Left lung (tissue), 10 donors: ENCODE data around the gene TOR1AIP2. TPM values are rescaled to one million over a fixed set of nuclear protein-coding genes. Genes with fewer than 3 reads are reported as not detected.
"Not testable (repeated sequence)": the region's sequence is repeated elsewhere in the genome, so short reads cannot be mapped to it uniquely, and the experiment has no call there.

Experiments
- ATAC-seq: fragments of 200-7000 bp; cut with Tn5 transposase; one replicate; pipeline ENCODE4 v1.9.1; 2020; ENCODE audit warnings: moderate library complexity
- DNase-seq, 4 donors: peaks; one replicate each; pipeline ENCODE4 v3.0.0-alpha.2; 2013 to 2020
- H3K27ac ChIP-seq, 2 donors: fragments of 200-600 bp; sonication (generic) in 1 of 2; one replicate each; pipeline versions ENCODE4 v1.5.0 to v1.8.0; 2020 to 2021
- H3K27me3 ChIP-seq, 2 donors: fragments of 200-600 bp; sonication (generic) in 1 of 2; one replicate each; pipeline versions ENCODE4 v1.5.0 to v1.8.0; 2020 to 2021
- H3K36me3 ChIP-seq, 2 donors: fragments of 200-600 bp; sonication (generic) in 1 of 2; one replicate each; pipeline versions ENCODE4 v1.5.0 to v1.8.0; 2020 to 2021
- H3K4me1 ChIP-seq, 2 donors: fragments of 200-600 bp; one replicate each; pipeline ENCODE4 v1.8.0; 2021
- H3K4me3 ChIP-seq, 2 donors: fragments of 200-600 bp; sonication (generic) in 1 of 2; one replicate each; pipeline versions ENCODE4 v1.5.0 to v1.8.0; 2020 to 2021; ENCODE audit warnings: mild to moderate bottlenecking in 1 of 2
- H3K9me3 ChIP-seq, 2 donors: fragments of 200-600 bp; sonication (generic) in 1 of 2; one replicate each; pipeline versions ENCODE4 v1.5.0 to v1.8.0; 2020 to 2021
- intact Hi-C, 2 donors: fragments of 100-400 bp; cut with DNase I; formaldehyde crosslinking; loops; one replicate each; pipeline versions ENCODE4 v1.11.2 to v1.14.2; 2022
- polyA plus RNA-seq, 6 donors: library from polyadenylated mRNA; unstranded; fragments of 120-200 nt; gene quantifications; one replicate each; pipeline ENCODE4 v1.2.1, GENCODE V29; 2013; ENCODE audit not compliant: insufficient read length in 6 of 6
- total RNA-seq, 2 donors: library from RNA; stranded (reverse); fragmentation: NEBNext Ultra II Directional; extraction: Animal tissue kit (Norgen Biotek cat#: 25700); gene quantifications; one replicate each; pipeline ENCODE4 v1.2.1, GENCODE V29; 2021
- TF ChIP-seq, protein P1 (sequence below), 2 donors: fragments of 200-600 bp; sonication (generic) in 1 of 2; IDR thresholded peaks; one replicate each; pipeline versions ENCODE4 v1.5.0 to v1.8.0; 2021; ENCODE audit warnings: antibody characterized with exemption in 2 of 2
- donor health status: DM: no; HTN: yes; CAD: no.
- donor health status: DM: no; HTN: no; CAD: no.

The TOR1AIP2 gene
- total and polyA plus RNA-seq, 8 donors, result 34.8 to 109 (median 38.6) TPM

GRCh38 chr1:179860652-179861051 is 17.0 kb downstream of the TOR1AIP2 start:
- ATAC-seq (no peak), DNase-seq (no peak)
- Histone ChIP-seq H3K4me3 (no peak overlapping the region), H3K36me3 (peaks cover 0 to 72% of the 10 kb centered on the region in 2 donors), H3K27ac (no peak overlapping the region), H3K27me3 (no peaks in the 10 kb centered on the region), H3K9me3 (no peaks in the 10 kb centered on the region), H3K4me1 (peaks cover 0 to 11% of the 10 kb centered on the region in 2 donors)
- TF ChIP-seq, protein P1, sequence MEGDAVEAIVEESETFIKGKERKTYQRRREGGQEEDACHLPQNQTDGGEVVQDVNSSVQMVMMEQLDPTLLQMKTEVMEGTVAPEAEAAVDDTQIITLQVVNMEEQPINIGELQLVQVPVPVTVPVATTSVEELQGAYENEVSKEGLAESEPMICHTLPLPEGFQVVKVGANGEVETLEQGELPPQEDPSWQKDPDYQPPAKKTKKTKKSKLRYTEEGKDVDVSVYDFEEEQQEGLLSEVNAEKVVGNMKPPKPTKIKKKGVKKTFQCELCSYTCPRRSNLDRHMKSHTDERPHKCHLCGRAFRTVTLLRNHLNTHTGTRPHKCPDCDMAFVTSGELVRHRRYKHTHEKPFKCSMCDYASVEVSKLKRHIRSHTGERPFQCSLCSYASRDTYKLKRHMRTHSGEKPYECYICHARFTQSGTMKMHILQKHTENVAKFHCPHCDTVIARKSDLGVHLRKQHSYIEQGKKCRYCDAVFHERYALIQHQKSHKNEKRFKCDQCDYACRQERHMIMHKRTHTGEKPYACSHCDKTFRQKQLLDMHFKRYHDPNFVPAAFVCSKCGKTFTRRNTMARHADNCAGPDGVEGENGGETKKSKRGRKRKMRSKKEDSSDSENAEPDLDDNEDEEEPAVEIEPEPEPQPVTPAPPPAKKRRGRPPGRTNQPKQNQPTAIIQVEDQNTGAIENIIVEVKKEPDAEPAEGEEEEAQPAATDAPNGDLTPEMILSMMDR (IDR thresholded peaks at IDR 0.05), result no peak
- intact Hi-C loops, result no loop called here

- TF ChIP-seq, protein P1 (IDR thresholded peaks at IDR 0.05), result no peak
- H3K36me3 ChIP-seq, result peaks cover 0 to 61% of the 10 kb centered on the region in 2 donors
- no peak overlapping the region for H3K27ac ChIP-seq
- DNase-seq (no peak), ATAC-seq (no peak)
- peaks cover 0 to 11% of the 10 kb centered on the region in 2 donors for H3K4me1 ChIP-seq
- intact Hi-C loops, result no loop called here
- no peak overlapping the region for H3K4me3 ChIP-seq
- H3K27me3 ChIP-seq, result no peaks in the 10 kb centered on the region
- no peaks in the 10 kb centered on the region for H3K9me3 ChIP-seq
These were observed 20.6 kb downstream of the TOR1AIP2 start for GRCh38 chr1:179857009-179857408.

GRCh38 chr1:179856296-179856695 is 21.3 kb downstream of the TOR1AIP2 start:
- peak; percentile 79 for ATAC-seq
- intact Hi-C loops, result no loop called here
- no peak overlapping the region for H3K4me3 ChIP-seq

DNA sequence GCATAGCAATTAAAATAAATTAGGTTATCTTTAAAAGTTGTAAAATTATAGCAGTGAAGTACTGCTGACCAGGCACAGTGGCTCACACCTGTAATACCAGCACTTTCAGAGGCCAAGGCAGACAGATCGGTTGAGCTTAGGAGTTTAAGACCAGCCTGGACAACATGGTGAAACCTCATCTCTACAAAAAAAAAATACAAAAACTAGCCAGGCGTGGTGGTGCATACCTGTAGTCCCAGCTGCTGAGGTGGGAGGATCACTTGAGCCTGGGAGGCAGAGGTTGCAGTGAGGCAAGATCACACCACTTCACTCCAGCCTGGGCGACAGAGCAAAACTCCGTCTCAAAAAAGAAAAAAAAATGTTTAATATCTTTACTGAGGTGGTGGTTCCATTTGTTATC is 21.8 kb downstream of the TOR1AIP2 start:
- peaks cover 0 to 63% of the 10 kb centered on the region in 2 donors for H3K36me3 ChIP-seq
- not testable (repeated sequence) for ATAC-seq

More at GRCh38 chr1:179856296-179856695, 21.3 kb downstream of the TOR1AIP2 start:
- no peaks in the 10 kb centered on the region for H3K9me3 ChIP-seq
- no peak overlapping the region for H3K27ac ChIP-seq
- TF ChIP-seq, protein P1 (IDR thresholded peaks at IDR 0.05), result no peak
- no peaks in the 10 kb centered on the region for H3K27me3 ChIP-seq
- DNase-seq, result no peak
- H3K4me1 ChIP-seq, result peaks cover 0 to 11% of the 10 kb centered on the region in 2 donors
- peaks cover 0 to 61% of the 10 kb centered on the region in 2 donors for H3K36me3 ChIP-seq

GRCh38 chr1:179853102-179853501 is 24.5 kb downstream of the TOR1AIP2 start:
- peaks cover 0 to 75% of the 10 kb centered on the region in 2 donors for H3K36me3 ChIP-seq

More for the DNA sequence above, 21.8 kb downstream of the TOR1AIP2 start:
- intact Hi-C loops, H3K27me3 ChIP-seq, H3K4me3 ChIP-seq, DNase-seq, H3K9me3 ChIP-seq, H3K27ac ChIP-seq: not testable (repeated sequence)
- H3K4me1 ChIP-seq, result peaks cover 0 to 11% of the 10 kb centered on the region in 2 donors

More at GRCh38 chr1:179853102-179853501, 24.5 kb downstream of the TOR1AIP2 start:
- no peaks in the 10 kb centered on the region for H3K27me3 ChIP-seq
- no peak for ATAC-seq
- TF ChIP-seq, protein P1 (IDR thresholded peaks at IDR 0.05), result no peak
- H3K4me1 ChIP-seq, result peaks cover 0 to 11% of the 10 kb centered on the region in 2 donors
- intact Hi-C loops, result no loop called here
- H3K4me3 ChIP-seq, result no peak overlapping the region
- DNase-seq, result no peak
- no peaks in the 10 kb centered on the region for H3K9me3 ChIP-seq
- no peak overlapping the region for H3K27ac ChIP-seq
